Neural progenitor cell (in vitro differentiated cells): Measurements from ENCODE around the gene NDUFA7. TPM values are rescaled to one million over a fixed set of nuclear protein-coding genes. Genes with fewer than 3 reads are reported as not detected.
A peak's percentile ranks its signal among the peaks of the same experiment; 100 is the strongest.
"Not testable (repeated sequence)": the region's sequence is repeated elsewhere in the genome, so short reads cannot be mapped to it uniquely, and the experiment has no call there.

ENCODE experiments used
- DNase-seq: peaks from one replicate; pipeline ENCODE4 v3.0.0-alpha.2; 2016; ENCODE audit warnings: low spot score
- H2AFZ ChIP-seq: fragments of 200-600 bp; sonication (generic); replicated peaks from 2 replicates; pipeline ENCODE4 v1.6.1; 2016; ENCODE audit warnings: antibody characterized with exemption
- H3F3A ChIP-seq: fragments of 200-600 bp; sonication (generic); 2 replicates; pipeline ENCODE4 v1.6.1; 2016; ENCODE audit warnings: antibody characterized with exemption, low read depth
- H3K27ac ChIP-seq: fragments of 200-600 bp; sonication (generic); 2 replicates; pipeline ENCODE4 v1.5.1; 2016; ENCODE audit warnings: mild to moderate bottlenecking
- H3K27me3 ChIP-seq: fragments of 200-600 bp; sonication (generic); 2 replicates; pipeline ENCODE4 v1.6.1; 2016; ENCODE audit warnings: mild to moderate bottlenecking, moderate library complexity
- H3K36me3 ChIP-seq: fragments of 200-600 bp; sonication (generic); 2 replicates; pipeline ENCODE4 v1.5.1; 2016
- H3K4me1 ChIP-seq: fragments of 200-600 bp; sonication (generic); 2 replicates; pipeline ENCODE4 v1.6.1; 2016; ENCODE audit warnings: mixed run types
- H3K4me2 ChIP-seq: fragments of 200-600 bp; sonication (generic); 2 replicates; pipeline ENCODE4 v1.6.1; 2016
- H3K4me3 ChIP-seq: fragments of 200-600 bp; sonication (generic); 2 replicates; pipeline ENCODE4 v1.5.1; 2016
- H3K79me2 ChIP-seq: fragments of 200-600 bp; sonication (generic); 2 replicates; pipeline ENCODE4 v1.6.1; 2016; ENCODE audit warnings: low read depth
- H3K9ac ChIP-seq: fragments of 200-600 bp; sonication (generic); 2 replicates; pipeline ENCODE4 v1.6.1; 2016
- H3K9me3 ChIP-seq: fragments of 200-600 bp; sonication (generic); 2 replicates; pipeline ENCODE4 v1.5.1; 2016; ENCODE audit warnings: low read depth
- H4K20me1 ChIP-seq: fragments of 200-600 bp; sonication (generic); 2 replicates; pipeline ENCODE4 v1.6.1; 2016; ENCODE audit warnings: low read depth
- H3K27ac Mint-ChIP-seq: 3 replicates; pipeline ENCODE4 v1.8.0; 2021; ENCODE audit warnings: mixed read lengths
- H3K27me3 Mint-ChIP-seq: 2 replicates; pipeline ENCODE4 v1.8.0; 2022; ENCODE audit warnings: low read depth, mild to moderate bottlenecking, inconsistent platforms, moderate library complexity, mixed read lengths; ENCODE audit not compliant: insufficient read depth
- H3K36me3 Mint-ChIP-seq: 3 replicates; pipeline ENCODE4 v1.8.0; 2021; ENCODE audit warnings: mixed read lengths
- H3K4me1 Mint-ChIP-seq: 3 replicates; pipeline ENCODE4 v1.8.0; 2021; ENCODE audit warnings: mixed read lengths
- H3K4me3 Mint-ChIP-seq: 3 replicates; pipeline ENCODE4 v1.8.0; 2021; ENCODE audit warnings: mild to moderate bottlenecking, moderate library complexity, mixed read lengths
- H3K9me3 Mint-ChIP-seq: 3 replicates; pipeline ENCODE4 v1.8.0; 2020; ENCODE audit warnings: mixed read lengths
- EZH2 ChIP-seq: fragments of 200-600 bp; sonication (generic); IDR thresholded peaks from 2 replicates; pipeline ENCODE4 v1.6.1; 2017; ENCODE audit warnings: antibody characterized with exemption, mild to moderate bottlenecking, moderate library complexity
- EZH2phosphoT487 ChIP-seq: fragments of 200-600 bp; sonication (generic); IDR thresholded peaks from 2 replicates; pipeline ENCODE4 v1.6.1; 2017; ENCODE audit warnings: antibody characterized with exemption
- total RNA-seq: library from RNA; depleted of rRNA; stranded (reverse); fragments of >200 nt; gene quantifications from 2 replicates; pipeline ENCODE4 v1.2.3, GENCODE V29; 2015; ENCODE audit warnings: low replicate concordance
- TF ChIP-seq, protein P1 (sequence below): fragments of 200-600 bp; sonication (generic); IDR thresholded peaks from 2 replicates; pipeline ENCODE4 v1.5.1; 2017; ENCODE audit warnings: antibody characterized with exemption, mild to moderate bottlenecking

The NDUFA7 gene
- total RNA-seq, 1 donor from 2014 or later: 21.0 TPM

DNA sequence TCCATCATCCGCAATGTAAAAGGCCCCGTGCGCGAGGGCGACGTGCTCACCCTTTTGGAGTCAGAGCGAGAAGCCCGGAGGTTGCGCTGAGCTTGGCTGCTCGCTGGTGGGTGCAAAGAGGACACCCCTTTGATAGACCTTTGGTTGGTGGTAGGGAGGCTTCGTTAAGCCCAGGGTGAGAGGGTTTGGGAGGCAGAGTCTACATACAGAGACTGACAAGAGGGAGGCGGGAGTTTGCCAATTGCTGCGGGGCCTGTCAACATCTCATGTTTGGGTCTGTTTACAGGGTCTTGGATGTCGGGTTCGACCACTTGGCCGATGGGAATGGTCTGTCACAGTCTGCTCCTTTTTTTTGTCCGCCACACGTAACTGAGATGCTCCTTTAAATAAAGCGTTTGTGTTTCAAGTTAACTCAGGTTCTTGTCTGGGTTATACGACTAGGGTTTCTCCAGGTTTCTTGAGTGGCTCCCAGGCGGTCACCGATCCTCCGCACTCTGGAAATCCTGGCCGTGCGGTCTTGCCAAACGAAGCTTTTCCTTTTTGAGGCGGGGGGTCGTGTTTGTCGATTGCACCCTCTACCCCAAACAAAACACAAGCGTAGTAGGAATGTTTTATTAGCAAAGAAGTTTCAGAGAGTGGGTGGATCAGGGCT lies 937 bp upstream of the NDUFA7 start:
- Mint-ChIP-seq H3K4me3 (peak overlapping the region; percentile 96), H3K27ac (peak overlapping the region; percentile 74), H3K36me3 (peaks cover 4% of the 10 kb centered on the region), H3K4me1 (peaks cover 19% of the 10 kb centered on the region), H3K9me3 (no peaks in the 10 kb centered on the region), H3K27me3 (peaks cover 5% of the 10 kb centered on the region)
- Histone ChIP-seq H3K4me1 (peaks cover 15% of the 10 kb centered on the region), H3K27me3 (no peaks in the 10 kb centered on the region), H3K4me2 (peak overlapping the region; percentile 99), H2AFZ (no peak overlapping the region), H3K9me3 (no peaks in the 10 kb centered on the region), H3K36me3 (no peaks in the 10 kb centered on the region), H3K27ac (no peak overlapping the region), H3K4me3 (peak overlapping the region; percentile 96), H4K20me1 (peaks cover 25% of the 10 kb centered on the region), H3K79me2 (peaks cover 50% of the 10 kb centered on the region), H3K9ac (peak overlapping the region; percentile 99), H3F3A (peaks cover 26% of the 10 kb centered on the region)
- TF ChIP-seq EZH2phosphoT487: no peak
- TF ChIP-seq, protein P1, sequence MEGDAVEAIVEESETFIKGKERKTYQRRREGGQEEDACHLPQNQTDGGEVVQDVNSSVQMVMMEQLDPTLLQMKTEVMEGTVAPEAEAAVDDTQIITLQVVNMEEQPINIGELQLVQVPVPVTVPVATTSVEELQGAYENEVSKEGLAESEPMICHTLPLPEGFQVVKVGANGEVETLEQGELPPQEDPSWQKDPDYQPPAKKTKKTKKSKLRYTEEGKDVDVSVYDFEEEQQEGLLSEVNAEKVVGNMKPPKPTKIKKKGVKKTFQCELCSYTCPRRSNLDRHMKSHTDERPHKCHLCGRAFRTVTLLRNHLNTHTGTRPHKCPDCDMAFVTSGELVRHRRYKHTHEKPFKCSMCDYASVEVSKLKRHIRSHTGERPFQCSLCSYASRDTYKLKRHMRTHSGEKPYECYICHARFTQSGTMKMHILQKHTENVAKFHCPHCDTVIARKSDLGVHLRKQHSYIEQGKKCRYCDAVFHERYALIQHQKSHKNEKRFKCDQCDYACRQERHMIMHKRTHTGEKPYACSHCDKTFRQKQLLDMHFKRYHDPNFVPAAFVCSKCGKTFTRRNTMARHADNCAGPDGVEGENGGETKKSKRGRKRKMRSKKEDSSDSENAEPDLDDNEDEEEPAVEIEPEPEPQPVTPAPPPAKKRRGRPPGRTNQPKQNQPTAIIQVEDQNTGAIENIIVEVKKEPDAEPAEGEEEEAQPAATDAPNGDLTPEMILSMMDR: no peak
- TF ChIP-seq EZH2: no peak
- DNase-seq: no peak

DNA sequence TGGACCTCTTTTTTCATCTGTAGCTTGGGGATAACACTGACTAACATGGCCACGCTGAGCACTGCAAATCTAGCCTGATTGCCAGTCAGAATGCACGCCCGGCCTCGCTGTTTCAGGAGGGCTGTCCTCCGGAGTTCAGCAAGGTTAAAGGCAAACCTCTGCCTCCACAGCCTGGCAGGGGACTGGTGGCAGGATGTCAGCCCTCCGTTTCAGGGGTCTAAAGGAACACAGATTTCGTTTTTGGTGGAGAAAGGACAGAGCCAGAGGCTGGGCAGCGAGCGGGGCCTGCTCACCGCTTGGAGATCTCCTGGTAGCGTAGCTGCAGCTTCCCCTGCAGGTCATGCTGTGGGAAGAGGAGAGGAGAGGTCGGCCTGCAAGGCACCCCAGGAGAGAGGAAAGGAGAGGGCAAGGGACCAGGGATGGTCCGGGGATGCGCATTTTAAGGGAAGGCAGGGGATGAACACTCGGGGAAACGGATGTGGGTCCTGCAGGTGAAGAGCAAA lies 560 bp downstream of the NDUFA7 start:
- H3F3A ChIP-seq: peaks cover 26% of the 10 kb centered on the region
- H3K4me1 ChIP-seq: peaks cover 15% of the 10 kb centered on the region
- peaks cover 27% of the 10 kb centered on the region for H4K20me1 ChIP-seq
- peak overlapping the region; percentile 77 for H3K27ac ChIP-seq
- no peaks in the 10 kb centered on the region for H3K36me3 ChIP-seq
- H3K9me3 ChIP-seq: no peaks in the 10 kb centered on the region
- peak overlapping the region; percentile 99 for H3K4me2 ChIP-seq
- H3K4me3 ChIP-seq: peak overlapping the region; percentile 96
- Mint-ChIP-seq H3K27ac (peak overlapping the region; percentile 86), H3K27me3 (no peaks in the 10 kb centered on the region), H3K36me3 (peaks cover 4% of the 10 kb centered on the region), H3K9me3 (no peaks in the 10 kb centered on the region), H3K4me3 (peak overlapping the region; percentile 96), H3K4me1 (peaks cover 19% of the 10 kb centered on the region)
- H3K27me3 ChIP-seq: no peaks in the 10 kb centered on the region
- DNase-seq: peak; percentile 24
- H3K79me2 ChIP-seq: peaks cover 50% of the 10 kb centered on the region
- H2AFZ ChIP-seq: no peak overlapping the region
- H3K9ac ChIP-seq: peak overlapping the region; percentile 99
- TF ChIP-seq EZH2phosphoT487 (no peak), EZH2 (no peak)
- TF ChIP-seq, protein P1: no peak

- Histone ChIP-seq H3K4me3 (peak overlapping the region; percentile 96), H3F3A (peaks cover 26% of the 10 kb centered on the region), H3K27ac (peak overlapping the region; percentile 77), H3K27me3 (no peaks in the 10 kb centered on the region), H3K9ac (peak overlapping the region; percentile 99), H3K4me2 (peak overlapping the region; percentile 99), H3K4me1 (peaks cover 15% of the 10 kb centered on the region), H3K36me3 (no peaks in the 10 kb centered on the region), H2AFZ (no peak overlapping the region), H3K79me2 (peaks cover 50% of the 10 kb centered on the region), H4K20me1 (peaks cover 27% of the 10 kb centered on the region), H3K9me3 (no peaks in the 10 kb centered on the region)
- H3K4me1 Mint-ChIP-seq: peaks cover 19% of the 10 kb centered on the region
- H3K27me3 Mint-ChIP-seq: no peaks in the 10 kb centered on the region
- TF ChIP-seq EZH2phosphoT487: no peak
- TF ChIP-seq, protein P1: no peak
- no peak for TF ChIP-seq EZH2
- no peak overlapping the region for H3K27ac Mint-ChIP-seq
- peak overlapping the region; percentile 96 for H3K4me3 Mint-ChIP-seq
- H3K36me3 Mint-ChIP-seq: peaks cover 4% of the 10 kb centered on the region
- DNase-seq: peak; percentile 60
- no peaks in the 10 kb centered on the region for H3K9me3 Mint-ChIP-seq
Observed at GRCh38 chr19:8319807-8320520, 1.2 kb downstream of the NDUFA7 start.

DNA sequence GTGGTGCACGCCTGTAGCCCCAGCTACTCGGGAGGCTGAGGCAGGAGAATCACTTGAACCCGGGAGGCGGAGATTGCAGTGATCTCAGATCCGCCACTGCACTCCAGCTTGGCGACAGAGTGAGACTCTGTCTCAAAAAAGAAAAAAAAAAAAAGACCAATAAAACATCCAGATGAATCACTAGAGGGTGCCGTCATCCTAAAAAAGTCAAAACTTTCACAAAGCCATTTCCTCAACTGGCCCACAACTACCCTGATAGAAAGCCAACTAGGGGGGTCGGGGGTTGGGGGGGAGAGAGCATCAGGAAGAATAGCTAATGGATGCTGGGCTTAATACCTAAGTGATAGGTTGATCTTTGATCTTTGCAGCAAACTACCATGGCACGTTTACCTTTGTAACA lies 2.3 kb downstream of the NDUFA7 start:
- H3K27ac ChIP-seq, H3K27me3 Mint-ChIP-seq, H3K27me3 ChIP-seq, H3K4me3 ChIP-seq, H3K36me3 Mint-ChIP-seq, H3K27ac Mint-ChIP-seq, H2AFZ ChIP-seq, H3K9me3 ChIP-seq, H3K9ac ChIP-seq, H3K9me3 Mint-ChIP-seq, DNase-seq, H3K36me3 ChIP-seq, H3K4me2 ChIP-seq: not testable (repeated sequence)
- peak overlapping the region; percentile 46 for H3K4me3 Mint-ChIP-seq
- H4K20me1 ChIP-seq: peaks cover 27% of the 10 kb centered on the region
- peaks cover 50% of the 10 kb centered on the region for H3K79me2 ChIP-seq
- H3K4me1 Mint-ChIP-seq: peaks cover 19% of the 10 kb centered on the region
- H3K4me1 ChIP-seq: peaks cover 15% of the 10 kb centered on the region
- peaks cover 20% of the 10 kb centered on the region for H3F3A ChIP-seq
